ENCODE measurements around the gene SPEM1.
A peak's percentile ranks its signal among the peaks of the same experiment; 100 is the strongest.

SPEM1 gene

GRCh38 chr17:7403043-7403726, 16.9 kb upstream of the SPEM1 start:
- no peak for DNase-seq (ENCODE audit: low read depth, low spot score)

GRCh38 chr17:7403727-7403976, 16.5 kb upstream of the SPEM1 start:
- no peak for DNase-seq (ENCODE audit: low read depth, low spot score)

GRCh38 chr17:7403977-7404736, 16.0 kb upstream of the SPEM1 start, which contains the start of gene TMEM256:
TSS of gene TMEM256 (minus strand) at chr17:7404097. CDS start at chr17:7404084, 13 bp downstream.
- DNase-seq (ENCODE audit: low read depth, low spot score) = peak; percentile 97

- no peak for DNase-seq (ENCODE audit: low read depth, low spot score)
Measured at GRCh38 chr17:7404737-7405349, 15.3 kb upstream of the SPEM1 start.

GRCh38 chr17:7405350-7406234, 14.5 kb upstream of the SPEM1 start:
- DNase-seq (ENCODE audit: low read depth, low spot score) = no peak

- DNase-seq (ENCODE audit: low read depth, low spot score) = no peak
Measured at GRCh38 chr17:7406235-7406825, 13.8 kb upstream of the SPEM1 start.

- DNase-seq (ENCODE audit: low read depth, low spot score) = no peak
Measured at GRCh38 chr17:7407082-7407481, 13.0 kb upstream of the SPEM1 start.

GRCh38 chr17:7407485-7408251, 12.5 kb upstream of the SPEM1 start, which contains the start of gene NLGN2:
TSS of gene NLGN2 (plus strand) at chr17:7407845. CDS start at chr17:7408256, 411 bp downstream.
- DNase-seq (ENCODE audit: low read depth, low spot score) = no peak

GRCh38 chr17:7408252-7408727, 11.8 kb upstream of the SPEM1 start:
- no peak for DNase-seq (ENCODE audit: low read depth, low spot score)

- DNase-seq (ENCODE audit: low read depth, low spot score) = no peak
Measured at GRCh38 chr17:7408863-7409262, 11.3 kb upstream of the SPEM1 start.

- no peak for DNase-seq (ENCODE audit: low read depth, low spot score)
Measured at GRCh38 chr17:7409716-7410115, 10.4 kb upstream of the SPEM1 start.

GRCh38 chr17:7410634-7411426, 9.3 kb upstream of the SPEM1 start:
- DNase-seq (ENCODE audit: low read depth, low spot score) = no peak

- no peak for DNase-seq (ENCODE audit: low read depth, low spot score)
Measured at GRCh38 chr17:7411427-7411750, 8.7 kb upstream of the SPEM1 start.

- DNase-seq (ENCODE audit: low read depth, low spot score) = no peak
Measured at GRCh38 chr17:7413346-7413985, 6.7 kb upstream of the SPEM1 start.

GRCh38 chr17:7414837-7415236, 5.3 kb upstream of the SPEM1 start:
- no peak for DNase-seq (ENCODE audit: low read depth, low spot score)

- no peak for DNase-seq (ENCODE audit: low read depth, low spot score)
Measured at GRCh38 chr17:7415784-7416183, 4.3 kb upstream of the SPEM1 start.

GRCh38 chr17:7416323-7416722, 3.8 kb upstream of the SPEM1 start:
- DNase-seq (ENCODE audit: low read depth, low spot score) = no peak

- DNase-seq (ENCODE audit: low read depth, low spot score) = no peak
Measured at GRCh38 chr17:7417056-7417655, 3.0 kb upstream of the SPEM1 start.
